Stimulated activated CD4-positive, alpha-beta T cell treated with anti-CD3 and anti-CD28 coated beads, Interleukin-15, amount 100 ng/mL, for 1 hour (primary cell): ENCODE data around the gene RAC3.
A peak's percentile ranks its signal among the peaks of the same experiment; 100 is the strongest.

Source experiments
- DNase-seq, 2 donors: peaks; one replicate each; pipeline ENCODE4 v3.0.0-alpha.2; 2020; ENCODE audit warnings: low read depth in 1 of 2, low spot score in 1 of 2

Gene RAC3

DNA sequence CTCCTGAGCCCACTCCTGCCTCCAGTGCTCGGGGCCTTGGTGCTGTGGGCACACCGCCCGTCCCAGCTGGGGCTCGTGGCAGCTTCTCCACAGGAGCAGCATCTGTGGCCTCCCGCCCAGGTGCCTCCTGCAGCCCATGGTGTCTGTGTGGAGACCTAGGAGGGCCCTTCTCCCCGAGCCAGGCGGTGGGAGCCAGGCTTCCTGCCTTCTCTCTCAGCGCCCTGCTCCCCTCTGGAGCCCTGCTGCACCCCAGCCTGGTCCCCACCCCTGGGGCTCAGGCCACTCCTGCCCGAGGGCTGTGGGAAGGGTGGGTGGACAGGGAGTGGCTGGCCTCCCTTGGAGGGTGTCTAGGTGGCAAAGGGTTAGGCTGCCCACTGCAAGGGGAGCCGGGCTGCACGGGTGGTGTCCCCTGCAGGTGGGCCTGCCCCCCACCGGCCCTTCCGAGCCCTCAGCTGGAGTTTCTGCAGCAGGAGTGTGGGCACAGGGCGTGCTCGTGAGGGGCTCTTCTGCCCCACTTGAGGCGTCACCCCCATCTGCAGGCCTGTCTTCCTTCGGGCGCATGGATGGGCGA is 19.8 kb upstream of the RAC3 start:
- DNase-seq, result no peak

DNA sequence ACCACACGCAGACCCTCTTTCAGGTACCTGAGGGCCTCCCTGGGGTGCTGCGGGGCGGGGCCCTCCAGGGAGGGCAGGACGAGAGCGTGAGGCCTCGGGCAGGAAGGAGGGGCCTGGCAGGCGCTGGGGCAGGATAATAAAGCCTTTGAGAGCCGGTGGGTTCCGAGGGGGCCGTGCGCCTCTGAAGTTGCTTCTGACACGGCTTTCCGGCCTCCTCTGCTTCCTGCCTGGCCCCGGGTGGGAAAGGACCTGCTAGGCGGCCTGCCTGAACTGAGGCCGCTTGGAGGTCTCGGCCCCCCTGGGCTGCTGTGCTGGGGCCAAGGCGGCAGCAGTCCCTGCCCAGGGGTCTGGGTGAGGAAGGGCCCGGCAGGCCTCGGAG is 19.2 kb upstream of the RAC3 start:
- no peak for DNase-seq

DNA sequence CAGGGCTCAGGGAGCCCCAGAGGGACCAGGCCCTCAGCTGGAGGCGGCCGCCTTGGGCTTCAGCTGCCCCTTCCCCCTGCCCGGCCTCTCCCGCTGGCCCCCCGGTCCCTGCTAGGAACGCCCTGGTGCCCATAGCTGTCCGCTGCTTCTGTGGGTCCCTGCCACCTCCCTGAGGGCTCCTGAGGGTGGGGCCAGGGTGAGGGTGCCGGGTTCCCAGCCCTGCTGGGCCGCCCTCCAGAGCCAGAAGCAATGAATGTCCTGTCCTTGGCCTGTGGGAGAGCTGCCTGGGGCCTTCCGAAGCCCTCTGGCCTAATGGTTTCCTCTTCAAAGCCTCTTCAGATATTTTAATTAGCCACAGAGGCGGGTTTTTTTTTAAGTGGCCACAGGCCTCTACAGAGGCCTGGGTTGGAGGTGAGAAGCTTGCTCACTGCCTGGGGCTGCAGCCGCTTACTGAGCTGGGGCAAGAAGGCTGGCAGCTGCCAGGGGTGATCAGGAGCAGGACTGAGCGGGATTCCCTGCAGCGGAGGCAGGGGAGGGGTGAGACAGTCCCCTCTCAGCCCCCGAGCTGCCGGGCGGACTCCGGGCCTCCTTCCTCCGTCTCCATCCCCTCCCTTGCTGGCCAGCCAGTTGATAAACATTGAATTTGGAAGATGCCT is 18.7 kb upstream of the RAC3 start:
- DNase-seq, result no peak

DNA sequence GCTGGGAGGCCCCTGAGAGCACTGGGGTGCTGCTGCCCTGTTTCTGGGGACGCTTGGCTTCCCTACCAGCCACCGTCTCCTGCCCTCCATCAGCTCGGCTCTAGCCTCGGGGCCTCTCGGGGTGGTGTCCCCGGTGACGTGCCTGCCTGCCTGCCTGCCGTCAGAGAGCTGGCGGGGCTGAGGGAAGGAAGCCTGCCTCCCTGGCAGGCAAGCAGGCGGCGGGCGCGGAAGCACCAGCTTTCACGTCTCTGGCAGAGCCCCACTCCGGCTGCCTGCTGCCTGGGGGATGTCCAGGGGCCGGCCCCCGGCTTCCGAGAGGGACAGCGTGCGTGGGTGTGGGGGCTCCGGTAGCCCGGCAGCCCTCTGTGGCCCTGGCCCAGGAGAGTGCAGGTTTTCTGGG is 18.1 kb upstream of the RAC3 start:
- DNase-seq, result no peak

DNA sequence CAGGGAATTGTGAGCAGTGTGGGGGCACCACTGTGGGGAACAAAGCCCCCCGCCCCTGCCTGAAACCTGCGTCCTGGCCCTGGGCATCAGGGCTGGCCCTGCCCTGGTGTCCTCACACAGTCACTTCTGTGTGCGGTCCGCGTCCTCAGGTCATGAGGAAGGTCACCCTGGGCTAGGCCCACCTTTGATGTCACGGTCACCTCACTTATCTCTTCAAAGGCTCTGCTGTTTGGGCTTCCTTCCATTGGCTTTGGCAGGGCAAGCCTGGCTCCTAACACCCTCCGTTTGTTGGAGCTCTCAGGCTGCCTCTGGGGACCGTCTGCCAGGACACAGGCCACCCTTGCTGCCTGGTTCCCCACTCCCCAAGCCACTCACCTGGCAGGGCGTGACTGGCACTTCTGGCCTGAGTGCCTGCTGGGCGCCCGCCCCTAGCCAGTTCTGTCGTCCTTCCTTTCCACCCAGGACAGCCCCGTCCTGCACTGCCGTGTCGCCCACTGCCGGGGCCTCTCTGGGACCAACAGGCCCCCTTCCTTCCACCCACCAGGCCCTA is 17.6 kb upstream of the RAC3 start:
- no peak for DNase-seq

DNA sequence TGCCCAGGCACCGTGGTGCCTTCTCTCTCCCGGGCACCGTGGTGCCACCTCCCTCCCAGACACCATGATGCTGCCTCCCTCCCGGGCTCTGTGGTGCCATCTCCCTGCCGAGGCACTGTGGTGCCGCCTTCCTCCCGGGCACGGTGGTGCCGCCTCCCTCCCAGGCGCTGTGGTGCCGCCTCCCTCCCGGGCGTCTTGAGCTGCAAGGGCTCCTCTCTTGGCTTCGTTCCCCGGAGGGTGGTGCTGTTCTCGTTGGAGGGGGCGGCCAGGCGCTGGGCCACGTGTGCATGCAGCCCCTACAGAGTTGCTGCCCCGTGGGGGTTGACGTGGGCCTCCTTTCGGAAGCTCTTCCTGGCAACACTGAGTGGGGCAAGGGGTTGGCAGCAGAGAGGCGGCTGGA is 17.0 kb upstream of the RAC3 start:
- no peak for DNase-seq

DNA sequence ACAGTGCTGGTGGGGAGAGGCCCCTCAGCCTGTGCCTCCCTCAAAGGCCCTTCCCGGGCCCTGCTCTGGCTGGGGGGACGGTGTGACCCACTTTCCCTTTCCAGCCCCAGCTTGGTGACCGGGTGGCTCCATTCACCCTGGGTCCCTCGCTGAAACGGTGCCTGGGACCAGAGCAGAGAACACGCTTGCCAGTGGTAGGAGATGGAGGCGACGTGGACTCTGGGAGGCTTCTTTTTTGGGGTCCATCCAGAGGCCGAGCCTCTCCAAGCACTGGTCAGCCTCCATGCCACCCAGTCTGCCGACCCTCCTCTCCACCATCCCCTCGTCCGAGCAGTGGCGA is 16.5 kb upstream of the RAC3 start:
- no peak for DNase-seq

DNA sequence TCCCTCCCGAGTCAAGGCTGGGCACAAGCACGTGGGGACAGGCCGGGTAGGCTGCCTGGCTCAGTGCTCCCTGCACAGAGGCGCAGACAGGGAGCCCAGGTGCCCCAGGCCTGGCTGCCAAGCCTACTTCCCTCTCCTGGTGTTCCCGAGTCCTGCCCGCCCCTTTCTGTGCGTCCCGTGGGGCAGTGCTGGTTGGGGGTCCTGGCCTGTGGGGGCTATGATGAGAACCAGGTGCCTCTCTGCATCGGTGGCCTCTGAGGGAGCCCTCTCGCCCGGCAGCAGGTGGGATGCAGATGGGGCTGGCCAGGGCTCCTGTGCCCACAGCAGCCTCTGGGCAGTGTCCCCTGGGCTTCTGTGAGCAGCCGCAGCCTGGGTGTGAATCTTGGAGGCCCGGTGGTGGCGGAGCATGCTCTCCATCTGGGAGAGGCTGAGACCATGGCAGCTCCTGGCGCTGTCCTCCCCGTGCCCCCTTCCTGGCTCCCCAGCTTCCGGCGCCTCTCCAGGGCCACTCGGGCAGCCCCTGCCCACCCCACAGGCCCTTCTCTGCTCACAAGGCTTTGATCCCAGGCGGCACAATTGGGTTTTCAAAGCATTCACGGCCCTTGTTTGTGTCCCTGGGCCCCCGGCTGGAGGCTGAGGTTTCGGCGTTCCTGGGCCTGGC is 16.0 kb upstream of the RAC3 start:
- no peak for DNase-seq

DNA sequence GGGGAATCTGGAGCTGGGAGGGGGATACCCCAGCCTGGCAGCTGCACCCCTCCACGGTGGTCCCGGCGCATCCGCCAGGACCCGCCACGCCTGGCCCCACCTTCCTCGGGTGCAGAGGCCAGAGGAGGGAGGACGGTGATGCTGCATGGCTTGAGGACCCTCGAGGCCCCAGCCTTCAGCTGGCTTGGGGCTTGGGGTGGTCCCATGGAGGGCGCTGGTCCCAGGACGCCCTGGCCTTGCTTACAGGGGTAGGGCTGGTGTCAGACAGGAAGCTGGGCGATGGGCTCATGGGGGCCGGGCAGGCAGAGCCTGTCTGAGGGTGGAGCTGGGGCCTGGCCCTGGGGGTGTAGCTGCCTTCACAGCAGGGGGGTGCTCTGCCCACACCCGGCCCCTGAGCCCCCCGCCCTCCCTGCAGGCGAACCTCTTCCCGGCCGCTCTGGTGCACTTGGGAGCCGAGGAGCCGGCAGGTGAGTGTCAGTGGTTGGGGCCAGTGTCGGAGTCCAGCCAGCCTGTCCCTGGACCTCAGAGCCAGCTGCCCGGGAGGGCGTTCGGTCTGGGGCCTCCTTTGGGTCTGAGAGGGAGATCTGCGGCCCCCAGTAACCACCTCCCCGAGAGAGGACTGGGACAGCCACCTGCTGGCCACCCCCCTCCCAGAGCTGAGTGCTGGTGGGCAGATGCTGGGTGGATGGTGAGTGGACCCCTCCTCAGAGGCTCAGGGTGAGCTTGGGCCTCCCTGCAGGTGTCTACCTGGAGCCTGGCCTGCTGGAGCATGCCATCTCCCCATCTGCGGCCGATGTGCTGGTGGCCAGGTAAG is 15.2 kb upstream of the RAC3 start:
- DNase-seq, result no peak

DNA sequence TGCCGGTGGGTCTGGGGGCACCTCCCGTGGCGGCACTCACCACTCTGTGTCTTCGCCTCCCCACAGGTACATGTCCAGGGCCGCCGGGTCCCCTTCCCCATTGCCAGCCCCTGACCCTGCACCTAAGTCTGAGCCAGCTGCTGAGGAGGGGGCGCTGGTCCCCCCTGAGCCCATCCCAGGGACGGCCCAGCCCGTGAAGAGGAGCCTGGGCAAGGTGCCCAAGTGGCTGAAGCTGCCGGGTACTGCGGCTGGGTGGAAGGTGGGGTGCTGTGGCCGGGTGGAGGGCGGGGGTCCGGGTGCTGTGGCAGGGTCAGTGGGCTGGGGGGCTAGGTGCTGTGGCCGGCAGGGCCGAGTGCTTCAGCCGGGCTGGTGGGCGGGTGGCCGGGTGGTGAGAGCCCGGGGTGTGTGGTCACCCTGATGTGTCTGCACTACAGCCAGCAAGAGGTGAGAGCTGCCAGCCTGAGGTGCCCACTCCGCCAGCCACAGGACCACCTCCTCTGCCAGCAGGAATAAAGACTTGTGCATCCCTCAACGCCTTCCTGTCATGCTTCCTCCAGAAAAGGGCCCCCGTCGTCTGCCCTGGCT is 14.5 kb upstream of the RAC3 start:
- DNase-seq, result no peak

DNA sequence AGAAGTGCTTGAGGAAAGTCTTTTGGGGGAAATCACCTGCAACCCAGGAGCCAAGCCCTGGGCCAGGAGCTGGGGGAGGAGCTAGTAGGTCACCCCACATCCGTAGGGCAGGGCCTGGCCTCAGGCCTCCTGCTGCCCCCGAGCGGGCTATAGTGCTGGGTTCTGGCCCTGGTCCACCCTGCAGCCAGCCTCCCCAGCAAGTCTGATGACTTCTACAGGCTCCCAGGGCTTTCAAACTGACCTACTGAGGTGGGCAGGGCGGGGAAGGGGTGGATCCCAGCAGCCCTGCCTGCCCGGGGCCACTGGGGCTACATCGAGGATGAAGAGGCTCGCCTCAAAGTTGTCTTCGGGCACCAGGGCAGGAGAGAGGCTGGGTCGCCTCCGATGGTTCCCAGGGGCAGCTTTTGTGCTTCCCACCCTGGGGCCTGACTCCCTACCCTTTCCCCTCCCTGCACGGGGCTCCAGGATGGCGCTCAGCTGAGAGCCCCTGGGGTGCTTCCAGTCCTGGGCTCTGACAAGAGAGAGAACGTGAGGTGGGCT is 13.8 kb upstream of the RAC3 start:
- DNase-seq, result no peak

DNA sequence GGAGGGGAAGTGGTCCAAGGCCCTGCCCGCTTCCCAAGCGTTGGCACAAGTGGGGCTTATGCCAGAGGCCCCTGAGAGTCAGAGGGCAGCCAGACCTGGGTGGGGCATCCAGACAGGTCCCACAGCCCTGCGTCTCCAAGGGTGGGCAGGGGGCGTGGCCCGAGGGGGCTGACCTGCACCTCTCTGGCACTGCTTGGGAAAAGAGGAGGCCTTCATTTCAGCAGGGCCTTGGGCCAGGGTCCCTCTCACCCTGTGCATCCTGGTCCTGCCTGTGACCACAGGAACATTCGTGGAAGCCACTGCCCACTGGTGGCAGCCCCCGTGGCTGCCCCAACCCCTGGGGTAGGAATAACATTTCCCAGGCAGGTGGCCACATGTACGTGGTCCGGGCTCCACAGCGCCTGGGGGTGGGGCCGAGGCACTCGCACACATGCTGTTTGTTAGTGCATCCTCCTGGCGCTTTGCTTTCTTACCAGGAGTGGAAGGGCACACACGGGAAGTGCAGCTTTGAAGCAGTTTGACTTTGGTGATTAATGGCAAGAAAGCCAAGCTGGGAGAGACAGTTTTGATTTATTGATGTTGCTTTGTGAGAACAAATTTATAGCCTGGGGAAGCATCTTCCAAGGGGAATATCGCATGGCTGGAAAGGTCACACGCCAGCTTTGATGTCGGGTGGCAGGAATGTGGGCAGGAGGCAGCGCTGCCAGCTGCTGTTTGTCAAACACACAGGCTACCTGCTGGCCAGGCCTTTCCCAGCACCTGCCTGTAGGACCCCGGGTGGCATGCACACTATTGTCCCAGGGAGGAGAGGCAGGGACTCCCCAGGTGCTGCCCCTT is 13.1 kb upstream of the RAC3 start:
- no peak for DNase-seq

DNA sequence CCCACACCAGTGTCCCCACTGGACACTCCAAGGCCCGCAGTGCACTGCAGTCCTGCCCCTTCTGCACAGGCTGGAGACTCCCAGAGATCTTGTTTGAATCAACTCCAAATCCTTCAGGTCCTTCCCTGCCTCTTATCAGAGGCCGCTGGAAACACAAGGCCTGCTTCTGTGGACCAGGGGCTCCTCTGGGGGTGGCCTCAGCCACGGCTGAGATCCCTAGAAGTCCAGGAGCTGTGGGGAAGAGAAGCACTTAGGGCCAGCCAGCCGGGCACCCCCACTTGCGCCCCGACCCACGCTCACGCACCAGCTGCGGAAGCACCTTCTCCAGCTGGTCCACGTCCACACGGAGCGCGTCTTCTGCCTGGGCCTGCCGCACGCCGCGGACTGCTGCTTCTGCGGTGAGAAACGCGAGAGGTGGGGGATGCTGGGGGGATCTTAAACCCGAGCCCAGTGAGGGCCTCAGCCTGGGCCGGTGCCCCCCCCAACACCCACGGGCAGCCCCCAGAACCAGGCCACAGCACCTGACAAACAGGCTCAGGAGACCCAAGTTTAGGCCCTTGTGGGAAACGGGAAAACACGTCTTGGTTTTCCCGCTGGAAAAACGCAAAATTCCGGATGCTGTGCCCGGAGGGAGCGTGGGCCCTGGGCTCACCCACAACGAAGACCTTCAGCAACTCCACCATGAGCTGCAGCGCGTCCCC is 12.3 kb upstream of the RAC3 start:
- no peak for DNase-seq

DNA sequence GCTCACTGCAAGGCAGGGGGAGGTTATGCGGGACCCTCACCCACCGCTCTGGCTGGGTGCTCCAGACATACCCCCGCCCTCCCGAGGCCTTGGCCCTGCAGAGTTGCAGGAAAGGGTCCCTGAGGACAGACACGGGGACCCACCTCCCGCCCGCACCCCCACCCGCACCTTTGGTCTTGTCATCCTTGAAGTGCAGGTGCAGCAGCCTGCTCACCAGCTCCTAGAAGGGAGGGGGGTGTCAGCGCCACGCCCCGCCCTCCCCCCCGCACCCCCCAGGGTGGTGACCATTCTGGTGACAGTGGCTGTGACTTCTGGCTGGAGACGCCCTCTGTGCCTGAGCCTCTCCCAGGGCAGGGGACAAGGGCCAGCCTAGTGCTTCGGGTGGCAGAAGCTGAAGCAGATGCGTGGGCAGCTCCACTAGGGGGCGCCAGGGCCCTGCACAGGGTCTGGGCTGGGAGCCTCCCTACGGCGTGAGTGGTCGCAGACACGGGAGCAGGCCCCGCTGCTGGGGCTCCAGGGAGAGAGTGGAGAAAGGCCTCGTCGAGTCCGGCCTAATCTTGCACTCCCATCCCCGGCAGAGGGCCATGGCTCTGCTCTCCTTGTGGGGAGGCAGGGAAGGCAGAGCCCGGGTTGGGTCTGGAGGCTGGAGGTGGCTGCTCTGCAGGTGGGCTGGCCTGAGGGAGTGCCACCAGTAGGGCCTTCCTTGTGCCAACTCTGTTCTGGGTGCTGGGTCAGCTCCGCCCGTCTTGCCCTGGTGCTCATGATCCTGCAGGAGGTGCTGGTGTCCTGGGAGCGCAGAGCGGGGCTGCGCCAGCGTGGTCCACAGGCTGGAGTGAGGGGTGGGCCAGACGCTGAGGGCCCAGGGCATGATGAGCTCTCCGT is 11.5 kb upstream of the RAC3 start:
- peak in 1 of 2 donors; percentile 56 for DNase-seq

DNA sequence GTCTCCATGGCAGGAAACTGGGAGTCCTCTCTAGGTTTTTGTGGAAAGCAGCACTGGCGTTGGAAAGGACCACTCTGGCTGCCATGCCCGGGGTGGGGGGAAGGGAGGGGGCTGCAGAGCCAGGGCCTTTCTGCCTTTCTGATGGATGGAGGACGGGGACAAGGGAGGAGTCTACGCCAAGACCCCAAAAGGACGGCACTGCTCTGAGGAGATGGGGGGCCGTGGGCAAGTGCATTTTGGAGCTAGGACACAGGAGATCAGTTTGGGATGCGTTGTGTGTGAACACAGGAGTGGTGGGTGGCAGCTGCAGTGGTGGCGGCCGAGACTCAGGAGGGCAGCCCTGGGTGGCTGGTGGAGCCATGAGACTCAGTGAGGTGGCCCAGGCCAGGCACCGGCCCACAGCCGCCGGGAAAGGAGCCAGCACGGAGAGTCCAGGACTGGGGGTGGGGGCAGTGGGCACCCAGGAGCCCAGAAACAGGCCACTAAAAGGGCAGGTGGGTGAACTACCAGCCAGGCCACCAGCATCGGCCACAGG is 10.8 kb upstream of the RAC3 start:
- no peak for DNase-seq

DNA sequence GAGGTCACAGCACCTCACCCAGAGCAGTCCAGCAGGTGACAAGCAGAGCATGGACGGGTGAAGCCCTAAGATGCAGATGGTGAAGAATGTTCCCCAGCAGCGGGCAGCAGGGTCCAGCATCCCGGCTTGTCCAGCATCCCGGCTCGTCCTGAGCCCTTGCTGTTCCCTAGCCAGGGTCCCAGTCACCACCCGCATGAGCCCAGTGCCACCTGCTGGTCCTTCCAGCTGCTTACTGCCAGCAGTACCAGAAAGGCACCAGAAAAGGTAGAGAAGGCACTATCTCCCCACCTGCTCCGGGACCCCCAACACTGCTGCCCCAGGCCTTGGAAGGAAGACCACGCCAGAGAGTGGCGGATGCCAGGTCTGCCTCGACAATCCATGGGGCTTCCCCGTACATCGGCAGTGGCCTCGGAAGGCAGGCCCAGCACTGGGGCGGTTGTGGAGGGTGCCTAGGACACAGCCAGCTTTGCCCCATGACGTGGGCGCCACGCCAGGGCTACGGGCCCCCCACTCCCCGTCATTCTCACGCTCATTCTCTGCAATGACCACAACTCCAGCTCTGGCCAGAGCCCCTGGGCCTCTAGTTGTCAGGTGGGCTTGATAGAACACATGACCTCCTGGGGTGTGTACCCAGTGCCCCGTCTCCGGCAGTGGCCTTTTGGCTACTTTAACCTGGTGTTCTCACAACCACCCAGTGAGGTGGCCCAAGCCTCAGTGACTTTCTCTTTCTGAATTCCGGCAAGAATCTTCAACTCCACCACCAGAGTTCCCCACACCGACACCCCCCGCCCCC is 10.2 kb upstream of the RAC3 start:
- no peak for DNase-seq

DNA sequence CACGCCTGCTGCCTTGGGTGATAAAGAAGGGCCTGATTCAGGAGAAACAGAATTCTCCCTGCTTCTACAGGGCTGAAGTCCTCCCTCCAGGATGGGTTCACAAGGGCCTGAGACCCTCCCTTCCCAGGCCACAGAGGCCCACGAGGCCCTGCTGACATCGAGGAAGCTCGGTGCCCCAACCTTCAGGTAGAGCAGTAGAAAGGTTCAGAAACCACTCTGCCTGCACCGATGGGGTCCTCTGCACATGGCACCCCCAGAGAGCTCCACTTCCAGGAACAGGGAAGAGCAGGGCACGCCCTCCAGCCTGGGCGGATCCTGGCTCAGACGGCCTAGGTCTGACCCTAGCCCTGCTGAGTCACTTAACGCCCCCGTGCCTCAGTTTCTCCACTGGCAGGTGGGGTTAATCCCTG is 9.6 kb upstream of the RAC3 start:
- no peak for DNase-seq
